ENCODE data around the gene NCAPG2. TPM values are rescaled to one million over a fixed set of nuclear protein-coding genes. Genes with fewer than 3 reads are reported as not detected.

NCAPG2 gene
- total RNA-seq, 1 experiment from 2014 or later: 99.4 TPM

DNA sequence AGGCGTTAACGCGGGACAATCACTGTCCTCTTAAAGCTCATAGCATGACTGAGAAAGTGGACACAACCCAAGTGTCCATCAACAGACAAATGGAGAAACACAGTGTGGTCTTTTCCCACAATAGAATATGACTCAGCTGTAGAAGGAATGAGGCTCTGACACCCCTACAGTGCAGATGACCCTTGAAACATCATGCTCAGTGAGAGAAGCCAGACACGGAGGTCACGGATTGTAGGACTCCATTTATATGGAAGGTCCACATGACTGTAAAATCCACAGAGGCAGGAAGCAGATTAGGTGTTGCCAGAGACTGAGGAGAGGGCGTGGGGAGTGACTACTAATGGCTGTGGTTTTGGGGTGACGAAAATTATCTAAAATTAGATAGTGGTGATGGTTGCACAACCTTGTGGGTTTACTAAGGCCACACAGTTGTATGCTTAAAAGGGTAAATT, 6.1 kb upstream of the NCAPG2 start:
- Mint-ChIP-seq H3K36me3 (ENCODE audit: insufficient read depth in 1 of 3, low read depth in 3 of 3) (peaks cover 2 to 13% (median 11%) of the 10 kb centered on the region in 3 experiments; a peak in 5 of 7 replicates), H3K9me3 (peaks cover 13% of the 10 kb centered on the region in 2 experiments; a peak in 4 of 5 replicates), H3K4me3 (no peak overlapping the region), H3K4me1 (peaks cover 5% of the 10 kb centered on the region in 2 experiments; a peak in 3 of 4 replicates), H3K27ac (no peak overlapping the region), H3K27me3 (ENCODE audit: low read depth) (no peaks in the 10 kb centered on the region; the same call in 1 of the 2 replicates)
- no peak overlapping the region for H3K18ac ChIP-seq (ENCODE audit: insufficient read length, low read depth, low read length)
- no peak overlapping the region for H3T11ph ChIP-seq (ENCODE audit: low read length)
- no peak overlapping the region for H2BK12ac ChIP-seq (ENCODE audit: insufficient read length, low read depth, low read length)
- no peak overlapping the region for H4K91ac ChIP-seq (ENCODE audit: insufficient read length, low read depth, low read length)
- no peak overlapping the region for H2BK5ac ChIP-seq (ENCODE audit: insufficient read length, low read length)
- H2AK5ac ChIP-seq (ENCODE audit: insufficient read length, low read length): no peak overlapping the region
- H3K4me2 ChIP-seq (ENCODE audit: insufficient read depth, insufficient read length, low read length): no peak overlapping the region
- H3K56ac ChIP-seq (ENCODE audit: insufficient read length, low read depth, low read length): no peak overlapping the region
- no peaks in the 10 kb centered on the region for H3K4me1 ChIP-seq (ENCODE audit: insufficient read depth, low read length)
- H3K14ac ChIP-seq (ENCODE audit: insufficient read depth, low read length): no peak overlapping the region
- H3K4ac ChIP-seq (ENCODE audit: low read depth, low read length): no peak overlapping the region
- no peaks in the 10 kb centered on the region for H3K79me1 ChIP-seq (ENCODE audit: insufficient read depth, low read depth, low read length, poor library complexity, severe bottlenecking)
- H4K20me1 ChIP-seq (ENCODE audit: control insufficient read depth, insufficient read depth, insufficient read length): no peaks in the 10 kb centered on the region
- no peak overlapping the region for H3K23ac ChIP-seq (ENCODE audit: insufficient read length, low read depth, low read length)
- DNase-seq: no peak
- no CpG with 5 or more reads among the region's 7 CpGs for WGBS (ENCODE audit: extremely low coverage, insufficient read length, low lambda C conversion rate)
- no peaks in the 10 kb centered on the region for H3K79me2 ChIP-seq (ENCODE audit: insufficient read depth, low read length)
- H2BK120ac ChIP-seq (ENCODE audit: low read depth, low read length, poor library complexity, severe bottlenecking): no peak overlapping the region
- H4K5ac ChIP-seq (ENCODE audit: insufficient read length, low read depth, low read length): no peak overlapping the region
- H2BK20ac ChIP-seq (ENCODE audit: low read depth, low read length, poor library complexity, severe bottlenecking): no peak overlapping the region
- TF ChIP-seq, protein P1, sequence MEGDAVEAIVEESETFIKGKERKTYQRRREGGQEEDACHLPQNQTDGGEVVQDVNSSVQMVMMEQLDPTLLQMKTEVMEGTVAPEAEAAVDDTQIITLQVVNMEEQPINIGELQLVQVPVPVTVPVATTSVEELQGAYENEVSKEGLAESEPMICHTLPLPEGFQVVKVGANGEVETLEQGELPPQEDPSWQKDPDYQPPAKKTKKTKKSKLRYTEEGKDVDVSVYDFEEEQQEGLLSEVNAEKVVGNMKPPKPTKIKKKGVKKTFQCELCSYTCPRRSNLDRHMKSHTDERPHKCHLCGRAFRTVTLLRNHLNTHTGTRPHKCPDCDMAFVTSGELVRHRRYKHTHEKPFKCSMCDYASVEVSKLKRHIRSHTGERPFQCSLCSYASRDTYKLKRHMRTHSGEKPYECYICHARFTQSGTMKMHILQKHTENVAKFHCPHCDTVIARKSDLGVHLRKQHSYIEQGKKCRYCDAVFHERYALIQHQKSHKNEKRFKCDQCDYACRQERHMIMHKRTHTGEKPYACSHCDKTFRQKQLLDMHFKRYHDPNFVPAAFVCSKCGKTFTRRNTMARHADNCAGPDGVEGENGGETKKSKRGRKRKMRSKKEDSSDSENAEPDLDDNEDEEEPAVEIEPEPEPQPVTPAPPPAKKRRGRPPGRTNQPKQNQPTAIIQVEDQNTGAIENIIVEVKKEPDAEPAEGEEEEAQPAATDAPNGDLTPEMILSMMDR (conservative IDR thresholded peaks at IDR 0.05): no peak
- no peaks in the 10 kb centered on the region for H3K27me3 ChIP-seq (ENCODE audit: insufficient read depth, low read length)
- no peak overlapping the region for H3K27ac ChIP-seq (ENCODE audit: insufficient read length, low read depth, low read length)
- no peak overlapping the region for H3K9ac ChIP-seq (ENCODE audit: extremely low read depth, insufficient read length, low read length)
- no peak overlapping the region for H4K8ac ChIP-seq (replicated peaks; ENCODE audit: insufficient read length, low read depth, low read length)
- no peaks in the 10 kb centered on the region for H3K23me2 ChIP-seq (ENCODE audit: insufficient read length, low read depth, low read length, poor library complexity, severe bottlenecking)
- H2BK15ac ChIP-seq (ENCODE audit: low read depth, low read length): no peak overlapping the region
- H2AFZ ChIP-seq (ENCODE audit: low read length): no peak overlapping the region
- H3K9me3 ChIP-seq (ENCODE audit: control insufficient read depth, low read depth, low read length): peaks cover 10% of the 10 kb centered on the region
